ENCODE measurements around the gene TULP1.

GRCh38 chr6:35476004-35476403 is 36.7 kb downstream of the TULP1 start:
- TF ChIP-seq CTCF (conservative IDR thresholded peaks at IDR 0.05) (no peak), EZH2 (IDR thresholded peaks at IDR 0.05; ENCODE audit: low read depth) (no peak)

Measured in PC-9 (cell line).